Nephron (organoid): ENCODE results near the gene SH3TC1.

Experiments used
- H3K27ac Mint-ChIP-seq, 3 experiments: 2 replicates each; pipeline ENCODE4 v1.8.0; 2020; ENCODE audit warnings: mixed read lengths in 3 of 3, mild to moderate bottlenecking in 2 of 3, moderate library complexity in 1 of 3
- H3K27me3 Mint-ChIP-seq: 2 replicates; pipeline ENCODE4 v1.8.0; 2021; ENCODE audit warnings: low read depth, mild to moderate bottlenecking, moderate library complexity, mixed read lengths
- H3K36me3 Mint-ChIP-seq: 2 replicates; pipeline ENCODE4 v1.8.0; 2020; ENCODE audit warnings: low read depth, mixed read lengths
- H3K4me1 Mint-ChIP-seq: 2 replicates; pipeline ENCODE4 v1.8.0; 2020; ENCODE audit warnings: mixed read lengths
- H3K4me3 Mint-ChIP-seq, 3 experiments: 2 replicates each; pipeline ENCODE4 v1.8.0; 2020; ENCODE audit warnings: mild to moderate bottlenecking in 3 of 3, mixed read lengths in 3 of 3, moderate library complexity in 2 of 3
- H3K9me3 Mint-ChIP-seq: 2 replicates; pipeline ENCODE4 v1.8.0; 2020; ENCODE audit warnings: mixed read lengths
- CTCF ChIP-seq, 3 experiments: fragments of 200-600 bp; sonication (generic); IDR thresholded peaks; one replicate each; pipeline ENCODE4 v1.5.0; 2021; ENCODE audit warnings: antibody characterized with exemption in 3 of 3; ENCODE audit not compliant: unreplicated experiment in 3 of 3

The SH3TC1 gene

GRCh38 chr4:8176547-8177399 lies 22.3 kb upstream of the SH3TC1 start:
- TF ChIP-seq CTCF (IDR thresholded peaks at IDR 0.05; ENCODE audit: unreplicated experiment in 3 of 3), result peak; percentile 80 to 89 (median 87)
- Mint-ChIP-seq H3K27ac (peak overlapping the region in 2 of 3 experiments; percentile 10 to 63), H3K27me3 (peaks cover 16% of the 10 kb centered on the region), H3K4me3 (peak overlapping the region in 1 of 3 experiments; percentile 7), H3K9me3 (no peaks in the 10 kb centered on the region), H3K36me3 (no peaks in the 10 kb centered on the region), H3K4me1 (peaks cover 23% of the 10 kb centered on the region)

- H3K36me3 Mint-ChIP-seq, result no peaks in the 10 kb centered on the region
- H3K27ac Mint-ChIP-seq, result peak overlapping the region in 1 of 3 experiments; percentile 56
- no peak overlapping the region for H3K4me3 Mint-ChIP-seq
- TF ChIP-seq CTCF (IDR thresholded peaks at IDR 0.05; ENCODE audit: unreplicated experiment in 3 of 3), result no peak
- peaks cover 23% of the 10 kb centered on the region for H3K4me1 Mint-ChIP-seq
- peaks cover 13% of the 10 kb centered on the region for H3K27me3 Mint-ChIP-seq
- no peaks in the 10 kb centered on the region for H3K9me3 Mint-ChIP-seq
Measured at GRCh38 chr4:8177552-8177951, 21.5 kb upstream of the SH3TC1 start.

- H3K4me3 Mint-ChIP-seq, result no peak overlapping the region
- peaks cover 23% of the 10 kb centered on the region for H3K4me1 Mint-ChIP-seq
- H3K36me3 Mint-ChIP-seq, result no peaks in the 10 kb centered on the region
- peaks cover 13% of the 10 kb centered on the region for H3K27me3 Mint-ChIP-seq
- no peak overlapping the region for H3K27ac Mint-ChIP-seq
- no peaks in the 10 kb centered on the region for H3K9me3 Mint-ChIP-seq
- no peak for TF ChIP-seq CTCF (IDR thresholded peaks at IDR 0.05; ENCODE audit: unreplicated experiment in 3 of 3)
Measured at GRCh38 chr4:8177956-8178355, 21.1 kb upstream of the SH3TC1 start.

- no peak overlapping the region for H3K4me3 Mint-ChIP-seq
Measured at GRCh38 chr4:8179074-8179473, 20.0 kb upstream of the SH3TC1 start.

GRCh38 chr4:8179771-8180170 lies 19.3 kb upstream of the SH3TC1 start:
- H3K4me1 Mint-ChIP-seq, result peaks cover 34% of the 10 kb centered on the region
- no peaks in the 10 kb centered on the region for H3K9me3 Mint-ChIP-seq
- peaks cover 26% of the 10 kb centered on the region for H3K27me3 Mint-ChIP-seq
- no peak overlapping the region for H3K4me3 Mint-ChIP-seq
- no peaks in the 10 kb centered on the region for H3K36me3 Mint-ChIP-seq
- no peak overlapping the region for H3K27ac Mint-ChIP-seq
- no peak for TF ChIP-seq CTCF (IDR thresholded peaks at IDR 0.05; ENCODE audit: unreplicated experiment in 3 of 3)

More at GRCh38 chr4:8179074-8179473, 20.0 kb upstream of the SH3TC1 start:
- Mint-ChIP-seq H3K27me3 (peaks cover 21% of the 10 kb centered on the region), H3K4me1 (peaks cover 32% of the 10 kb centered on the region), H3K27ac (no peak overlapping the region), H3K36me3 (no peaks in the 10 kb centered on the region), H3K9me3 (no peaks in the 10 kb centered on the region)
- TF ChIP-seq CTCF (IDR thresholded peaks at IDR 0.05; ENCODE audit: unreplicated experiment in 3 of 3), result no peak
